Measurements from ENCODE around the gene KLF6. TPM values are rescaled to one million over a fixed set of nuclear protein-coding genes. Genes with fewer than 3 reads are reported as not detected.

KLF6 gene
- total RNA-seq, 1 donor from 2014 or later: 242 TPM

DNA sequence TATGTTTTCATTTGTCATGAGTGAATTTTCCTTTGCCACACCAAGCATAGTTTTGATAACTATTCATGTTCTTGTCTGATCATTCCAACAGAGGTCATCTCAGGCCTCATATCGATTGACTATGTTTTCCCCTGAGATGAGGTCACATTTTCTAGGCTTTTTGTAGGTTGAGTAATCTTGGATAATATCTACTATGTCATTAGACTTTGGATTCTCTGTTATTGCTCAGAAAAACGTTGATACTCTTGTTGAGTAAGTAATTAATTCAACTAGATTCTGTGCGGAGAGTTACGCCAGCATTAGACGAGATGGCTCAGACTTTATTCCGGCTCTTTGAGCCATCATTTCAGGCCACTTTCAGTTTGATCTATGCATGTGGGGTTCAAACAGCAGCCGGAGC, 57.7 kb downstream of the KLF6 start:
- no peak overlapping the region for H3K4me3 ChIP-seq
- intact Hi-C loops (cut with DNase I): no loop called here
- no peaks in the 10 kb centered on the region for H3K27me3 ChIP-seq (ENCODE audit: low read depth)
- H3K27ac ChIP-seq: no peak overlapping the region
- TF ChIP-seq, protein P1, sequence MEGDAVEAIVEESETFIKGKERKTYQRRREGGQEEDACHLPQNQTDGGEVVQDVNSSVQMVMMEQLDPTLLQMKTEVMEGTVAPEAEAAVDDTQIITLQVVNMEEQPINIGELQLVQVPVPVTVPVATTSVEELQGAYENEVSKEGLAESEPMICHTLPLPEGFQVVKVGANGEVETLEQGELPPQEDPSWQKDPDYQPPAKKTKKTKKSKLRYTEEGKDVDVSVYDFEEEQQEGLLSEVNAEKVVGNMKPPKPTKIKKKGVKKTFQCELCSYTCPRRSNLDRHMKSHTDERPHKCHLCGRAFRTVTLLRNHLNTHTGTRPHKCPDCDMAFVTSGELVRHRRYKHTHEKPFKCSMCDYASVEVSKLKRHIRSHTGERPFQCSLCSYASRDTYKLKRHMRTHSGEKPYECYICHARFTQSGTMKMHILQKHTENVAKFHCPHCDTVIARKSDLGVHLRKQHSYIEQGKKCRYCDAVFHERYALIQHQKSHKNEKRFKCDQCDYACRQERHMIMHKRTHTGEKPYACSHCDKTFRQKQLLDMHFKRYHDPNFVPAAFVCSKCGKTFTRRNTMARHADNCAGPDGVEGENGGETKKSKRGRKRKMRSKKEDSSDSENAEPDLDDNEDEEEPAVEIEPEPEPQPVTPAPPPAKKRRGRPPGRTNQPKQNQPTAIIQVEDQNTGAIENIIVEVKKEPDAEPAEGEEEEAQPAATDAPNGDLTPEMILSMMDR (IDR thresholded peaks at IDR 0.05): no peak
- H3K9me3 ChIP-seq: no peaks in the 10 kb centered on the region
- no peaks in the 10 kb centered on the region for H3K4me1 ChIP-seq
- H3K36me3 ChIP-seq: no peaks in the 10 kb centered on the region
- DNase-seq (no peak), ATAC-seq (no peak)
